ENCODE measurements around the gene CD36.
"Not testable (repeated sequence)": the region's sequence is repeated elsewhere in the genome, so short reads cannot be mapped to it uniquely, and the experiment has no call there.

The CD36 gene

DNA sequence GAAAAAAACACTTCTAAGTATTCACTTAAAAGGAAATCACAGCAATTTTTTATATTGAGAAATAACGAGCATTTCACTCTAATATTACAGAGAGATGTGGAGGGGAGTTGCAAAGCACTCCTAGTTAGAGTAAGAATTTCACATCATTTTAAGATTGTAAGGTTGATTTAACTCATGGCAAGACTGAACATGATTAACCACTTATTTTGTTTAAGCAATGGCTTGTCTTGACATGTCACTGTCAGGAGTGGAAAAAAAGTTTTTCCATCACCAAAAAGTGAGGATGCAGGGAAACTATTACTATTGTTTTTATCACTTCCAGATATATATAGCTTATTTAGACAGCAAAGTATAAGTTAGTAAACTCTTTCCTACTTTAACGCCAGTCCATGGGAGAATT, 27.1 kb downstream of the CD36 start:
- TF ChIP-seq CTCF (IDR thresholded peaks at IDR 0.05; ENCODE audit: low read length) (no peak), EZH2 (IDR thresholded peaks at IDR 0.05; ENCODE audit: borderline replicate concordance, low read length) (no peak)
- Histone ChIP-seq H3K36me3 (ENCODE audit: insufficient read depth, low read length) (no peaks in the 10 kb centered on the region), H3F3A (ENCODE audit: insufficient read depth, low read length) (no peaks in the 10 kb centered on the region), H3K79me2 (ENCODE audit: insufficient read depth, low read length) (no peaks in the 10 kb centered on the region), H3K4me3 (ENCODE audit: low read depth, low read length, poor library complexity, severe bottlenecking) (no peak overlapping the region), H4K20me1 (ENCODE audit: insufficient read depth, low read length) (no peaks in the 10 kb centered on the region; the same call in 1 of the 2 replicates), H3K27ac (ENCODE audit: low read depth, low read length, poor library complexity, severe bottlenecking) (no peak overlapping the region), H3K4me2 (ENCODE audit: low read length) (no peak overlapping the region), H3K9me2 (ENCODE audit: low read depth, low read length) (no peaks in the 10 kb centered on the region), H3K4me1 (ENCODE audit: insufficient read depth, low read length, severe bottlenecking) (no peaks in the 10 kb centered on the region), H3K9me3 (ENCODE audit: low read length) (no peaks in the 10 kb centered on the region), H2AFZ (ENCODE audit: low read length) (no peak overlapping the region), H3K27me3 (ENCODE audit: insufficient read depth, low read length) (no peaks in the 10 kb centered on the region), H3K9ac (ENCODE audit: low read length) (no peak overlapping the region)

GRCh38 chr7:80666376-80666775, 27.9 kb downstream of the CD36 start:
- H3K9ac ChIP-seq (ENCODE audit: low read length), result no peak overlapping the region
- H3K9me3 ChIP-seq (ENCODE audit: low read length), result no peaks in the 10 kb centered on the region
- H4K20me1 ChIP-seq (ENCODE audit: insufficient read depth, low read length), result no peaks in the 10 kb centered on the region; the same call in 1 of the 2 replicates
- no peak overlapping the region for H3K4me3 ChIP-seq (ENCODE audit: low read depth, low read length, poor library complexity, severe bottlenecking)
- no peak overlapping the region for H2AFZ ChIP-seq (ENCODE audit: low read length)
- no peaks in the 10 kb centered on the region for H3K79me2 ChIP-seq (ENCODE audit: insufficient read depth, low read length)
- no peaks in the 10 kb centered on the region for H3K27me3 ChIP-seq (ENCODE audit: insufficient read depth, low read length)
- no peaks in the 10 kb centered on the region for H3F3A ChIP-seq (ENCODE audit: insufficient read depth, low read length)
- no peak for TF ChIP-seq EZH2 (IDR thresholded peaks at IDR 0.05; ENCODE audit: borderline replicate concordance, low read length)
- TF ChIP-seq CTCF (IDR thresholded peaks at IDR 0.05; ENCODE audit: low read length), result no peak
- no peaks in the 10 kb centered on the region for H3K4me1 ChIP-seq (ENCODE audit: insufficient read depth, low read length, severe bottlenecking)
- H3K36me3 ChIP-seq (ENCODE audit: insufficient read depth, low read length), result no peaks in the 10 kb centered on the region
- H3K4me2 ChIP-seq (ENCODE audit: low read length), result no peak overlapping the region
- H3K9me2 ChIP-seq (ENCODE audit: low read depth, low read length), result no peaks in the 10 kb centered on the region
- H3K27ac ChIP-seq (ENCODE audit: low read depth, low read length, poor library complexity, severe bottlenecking), result no peak overlapping the region

DNA sequence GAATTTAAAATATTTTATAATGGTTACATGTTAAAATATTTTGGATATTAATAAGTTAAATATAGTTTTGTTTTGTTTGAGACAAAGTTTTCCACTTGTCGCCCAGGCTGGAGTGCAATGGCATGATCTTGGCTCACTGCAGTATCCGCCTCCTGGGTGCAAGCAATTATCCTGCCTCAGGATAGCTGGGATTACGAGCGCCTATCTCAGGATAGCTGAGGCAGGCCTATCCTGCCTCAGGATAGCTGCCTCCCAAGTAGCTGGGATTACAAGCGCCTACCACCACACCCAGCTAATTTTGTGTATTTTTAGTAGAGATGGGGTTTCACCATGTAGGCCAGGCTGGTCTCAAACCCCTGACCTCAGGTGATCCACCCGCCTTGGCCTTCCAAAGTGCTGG, 30.9 kb downstream of the CD36 start:
- H4K20me1 ChIP-seq (ENCODE audit: insufficient read depth, low read length); H3K4me3 ChIP-seq (ENCODE audit: low read depth, low read length, poor library complexity, severe bottlenecking); H3K9me3 ChIP-seq (ENCODE audit: low read length); H3K36me3 ChIP-seq (ENCODE audit: insufficient read depth, low read length); H3F3A ChIP-seq (ENCODE audit: insufficient read depth, low read length); H3K9me2 ChIP-seq (ENCODE audit: low read depth, low read length); H3K27ac ChIP-seq (ENCODE audit: low read depth, low read length, poor library complexity, severe bottlenecking); H3K9ac ChIP-seq (ENCODE audit: low read length); H3K79me2 ChIP-seq (ENCODE audit: insufficient read depth, low read length); H3K4me2 ChIP-seq (ENCODE audit: low read length); H3K27me3 ChIP-seq (ENCODE audit: insufficient read depth, low read length); H2AFZ ChIP-seq (ENCODE audit: low read length); H3K4me1 ChIP-seq (ENCODE audit: insufficient read depth, low read length, severe bottlenecking): not testable (repeated sequence)

- Histone ChIP-seq H3K27me3 (ENCODE audit: insufficient read depth, low read length) (no peaks in the 10 kb centered on the region), H3K4me1 (ENCODE audit: insufficient read depth, low read length, severe bottlenecking) (no peaks in the 10 kb centered on the region), H3K9ac (ENCODE audit: low read length) (no peak overlapping the region), H3K79me2 (ENCODE audit: insufficient read depth, low read length) (no peaks in the 10 kb centered on the region), H3F3A (ENCODE audit: insufficient read depth, low read length) (no peaks in the 10 kb centered on the region), H3K36me3 (ENCODE audit: insufficient read depth, low read length) (no peaks in the 10 kb centered on the region), H3K9me2 (ENCODE audit: low read depth, low read length) (no peaks in the 10 kb centered on the region), H2AFZ (ENCODE audit: low read length) (no peak overlapping the region), H4K20me1 (ENCODE audit: insufficient read depth, low read length) (no peaks in the 10 kb centered on the region; the same call in 1 of the 2 replicates), H3K27ac (ENCODE audit: low read depth, low read length, poor library complexity, severe bottlenecking) (no peak overlapping the region), H3K4me2 (ENCODE audit: low read length) (no peak overlapping the region), H3K4me3 (ENCODE audit: low read depth, low read length, poor library complexity, severe bottlenecking) (no peak overlapping the region), H3K9me3 (ENCODE audit: low read length) (no peaks in the 10 kb centered on the region)
- no peak for TF ChIP-seq EZH2 (IDR thresholded peaks at IDR 0.05; ENCODE audit: borderline replicate concordance, low read length)
- TF ChIP-seq CTCF (IDR thresholded peaks at IDR 0.05; ENCODE audit: low read length), result no peak
Measured at GRCh38 chr7:80671744-80672143, 33.3 kb downstream of the CD36 start.
